WTC11 (cell line): ENCODE data around the gene ADORA1. TPM values are rescaled to one million over a fixed set of nuclear protein-coding genes. Genes with fewer than 3 reads are reported as not detected.

Experiments used
- ATAC-seq: fragments of 200-7000 bp; cut with Tn5 transposase; 2 replicates; pipeline ENCODE4 v1.10.0; 2021; ENCODE audit warnings: mild to moderate bottlenecking, moderate library complexity
- CTCF ChIA-PET: fragments of 300-600 bp; sonication (Branson Sonifier 250); formaldehyde crosslinking; loops from one replicate; lab custom pipeline; 2021; ENCODE audit warnings: antibody characterized with exemption; lab: Charles Lee
- POLR2A ChIA-PET: fragments of 350-600 bp; sonication (Branson Sonifier 250); formaldehyde crosslinking; loops from one replicate; lab custom pipeline; 2021; ENCODE audit warnings: antibody characterized with exemption; lab: Charles Lee
- DNase-seq: peaks from one replicate; pipeline ENCODE4 v3.0.0; 2021; ENCODE audit warnings: low spot score
- H3K27ac Mint-ChIP-seq: 2 replicates; pipeline ENCODE4 v1.8.0; 2021; ENCODE audit warnings: mixed read lengths
- H3K27me3 Mint-ChIP-seq: 2 replicates; pipeline ENCODE4 v1.8.0; 2021; ENCODE audit warnings: low read depth, mild to moderate bottlenecking, moderate library complexity, mixed read lengths
- H3K36me3 Mint-ChIP-seq: 2 replicates; pipeline ENCODE4 v1.8.0; 2021; ENCODE audit warnings: mixed read lengths
- H3K4me1 Mint-ChIP-seq: 2 replicates; pipeline ENCODE4 v1.8.0; 2022; ENCODE audit warnings: mixed read lengths
- H3K4me3 Mint-ChIP-seq: 2 replicates; pipeline ENCODE4 v1.8.0; 2021; ENCODE audit warnings: mild to moderate bottlenecking, moderate library complexity, mixed read lengths
- H3K9me3 Mint-ChIP-seq: 2 replicates; pipeline ENCODE4 v1.8.0; 2021; ENCODE audit warnings: mixed read lengths
- ATF1 ChIP-seq: sonication (generic); formaldehyde crosslinking; IDR thresholded peaks from 2 replicates; pipeline ENCODE4 v1.8.1; 2023; ENCODE audit warnings: mild to moderate bottlenecking, moderate library complexity, missing genetic modification reagents
- CREB1 ChIP-seq: sonication (generic); formaldehyde crosslinking; IDR thresholded peaks from 2 replicates; pipeline ENCODE4 v1.8.0; 2023; ENCODE audit warnings: mild to moderate bottlenecking, missing genetic modification reagents
- ETV6 ChIP-seq: sonication (generic); formaldehyde crosslinking; IDR thresholded peaks from 2 replicates; pipeline ENCODE4 v1.8.1; 2022; ENCODE audit warnings: mild to moderate bottlenecking, missing genetic modification reagents
- FOXK1 ChIP-seq: sonication (generic); formaldehyde crosslinking; IDR thresholded peaks from 2 replicates; pipeline ENCODE4 v1.8.0; 2022; ENCODE audit warnings: mild to moderate bottlenecking, moderate library complexity, missing genetic modification reagents
- NFE2L1 ChIP-seq: sonication (generic); formaldehyde crosslinking; IDR thresholded peaks from 2 replicates; pipeline ENCODE4 v1.8.1; 2023; ENCODE audit warnings: missing genetic modification reagents
- OVOL2 ChIP-seq: fragments of 250-450 bp; sonication (Bioruptor Pico); IDR thresholded peaks from 2 replicates; pipeline ENCODE4 v1.9.0; 2021; ENCODE audit warnings: mild to moderate bottlenecking, borderline replicate concordance
- SMAD4 ChIP-seq: sonication (generic); formaldehyde crosslinking; IDR thresholded peaks from 2 replicates; pipeline ENCODE4 v1.8.0; 2022; ENCODE audit warnings: mild to moderate bottlenecking, missing genetic modification reagents
- TEAD1 ChIP-seq: sonication (generic); formaldehyde crosslinking; IDR thresholded peaks from 2 replicates; pipeline ENCODE4 v1.8.0; 2022; ENCODE audit warnings: mild to moderate bottlenecking, missing genetic modification reagents
- TEAD4 ChIP-seq: sonication (generic); formaldehyde crosslinking; IDR thresholded peaks from 2 replicates; pipeline ENCODE4 v1.8.0; 2022; ENCODE audit warnings: mild to moderate bottlenecking, missing genetic modification reagents
- ZNF138 ChIP-seq: sonication (generic); formaldehyde crosslinking; conservative IDR thresholded peaks from 2 replicates; pipeline ENCODE4 v1.8.1; 2022; ENCODE audit warnings: mild to moderate bottlenecking, moderate library complexity, missing genetic modification reagents
- ZNF263 ChIP-seq: sonication (generic); formaldehyde crosslinking; IDR thresholded peaks from 2 replicates; pipeline ENCODE4 v1.8.1; 2022; ENCODE audit warnings: low read depth, mild to moderate bottlenecking, moderate library complexity, missing genetic modification reagents
- ZNF317 ChIP-seq: sonication (generic); formaldehyde crosslinking; IDR thresholded peaks from 2 replicates; pipeline ENCODE4 v1.8.1; 2023; ENCODE audit warnings: low read depth, mild to moderate bottlenecking, moderate library complexity, missing genetic modification reagents, borderline replicate concordance
- total RNA-seq: library from RNA; stranded (reverse); gene quantifications from 3 replicates; pipeline ENCODE4 v1.2.3, GENCODE V29; 2021
- TF ChIP-seq, protein P1 (sequence below): sonication (generic); formaldehyde crosslinking; IDR thresholded peaks from 2 replicates; pipeline ENCODE4 v1.8.1; 2023; ENCODE audit warnings: mild to moderate bottlenecking, moderate library complexity, missing genetic modification reagents
- TF ChIP-seq, protein P2 (sequence below): sonication (generic); formaldehyde crosslinking; IDR thresholded peaks from 2 replicates; pipeline ENCODE4 v1.8.0; 2022; ENCODE audit warnings: mild to moderate bottlenecking, missing genetic modification reagents
- TF ChIP-seq, protein P3 (sequence below): fragments of 250-450 bp; sonication (Bioruptor Pico); IDR thresholded peaks from 2 replicates; pipeline ENCODE4 v2.1.2; 2022; ENCODE audit warnings: mild to moderate bottlenecking, moderate library complexity

ADORA1 gene
- total RNA-seq, 1 experiment from 2014 or later = 1.8 TPM

DNA sequence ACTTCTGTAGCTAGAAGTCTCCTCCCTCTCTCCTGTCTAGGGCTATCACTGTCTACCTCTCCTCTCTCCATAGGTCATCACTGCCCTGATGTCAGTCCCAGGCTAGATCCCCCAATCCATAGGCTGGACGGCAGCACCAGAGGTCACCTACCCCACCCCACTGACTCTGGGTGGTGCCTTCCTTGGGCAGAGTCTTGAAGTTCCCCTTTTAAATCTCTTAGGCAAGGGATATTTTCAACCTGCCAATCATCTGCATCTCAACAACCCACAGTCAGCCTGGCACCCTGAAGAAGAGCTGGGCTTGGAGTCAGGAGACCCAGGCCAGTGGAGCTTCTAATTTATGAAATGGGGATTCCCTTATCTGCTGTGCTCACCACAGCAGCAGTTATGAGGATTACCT, 34.9 kb downstream of the ADORA1 start:
- ATAC-seq (no peak), DNase-seq (no peak)
- CTCF ChIA-PET = interaction anchor here (0.6 to 2.7 kb wide), 7 partner anchors 10 to 105 kb away, joined by 3 to 11 read pairs (median 4); no protein-coding TSS in a partner anchor
- TF ChIP-seq CREB1 (CRISPR knock-in tag) (no peak), ZNF263 (CRISPR knock-in tag) (no peak), OVOL2 (CRISPR knock-in tag) (no peak), TEAD1 (CRISPR knock-in tag) (no peak)
- no peak overlapping the region for H3K27ac Mint-ChIP-seq
- H3K9me3 Mint-ChIP-seq = peaks cover 10% of the 10 kb centered on the region
- H3K27me3 Mint-ChIP-seq = no peaks in the 10 kb centered on the region; the same call in none of the 2 replicates
- peaks cover 6% of the 10 kb centered on the region; the same call in 1 of the 2 replicates for H3K4me1 Mint-ChIP-seq
- no peak overlapping the region for H3K4me3 Mint-ChIP-seq
- POLR2A ChIA-PET = no interaction called here
- peaks cover 3% of the 10 kb centered on the region; the same call in 1 of the 2 replicates for H3K36me3 Mint-ChIP-seq

DNA sequence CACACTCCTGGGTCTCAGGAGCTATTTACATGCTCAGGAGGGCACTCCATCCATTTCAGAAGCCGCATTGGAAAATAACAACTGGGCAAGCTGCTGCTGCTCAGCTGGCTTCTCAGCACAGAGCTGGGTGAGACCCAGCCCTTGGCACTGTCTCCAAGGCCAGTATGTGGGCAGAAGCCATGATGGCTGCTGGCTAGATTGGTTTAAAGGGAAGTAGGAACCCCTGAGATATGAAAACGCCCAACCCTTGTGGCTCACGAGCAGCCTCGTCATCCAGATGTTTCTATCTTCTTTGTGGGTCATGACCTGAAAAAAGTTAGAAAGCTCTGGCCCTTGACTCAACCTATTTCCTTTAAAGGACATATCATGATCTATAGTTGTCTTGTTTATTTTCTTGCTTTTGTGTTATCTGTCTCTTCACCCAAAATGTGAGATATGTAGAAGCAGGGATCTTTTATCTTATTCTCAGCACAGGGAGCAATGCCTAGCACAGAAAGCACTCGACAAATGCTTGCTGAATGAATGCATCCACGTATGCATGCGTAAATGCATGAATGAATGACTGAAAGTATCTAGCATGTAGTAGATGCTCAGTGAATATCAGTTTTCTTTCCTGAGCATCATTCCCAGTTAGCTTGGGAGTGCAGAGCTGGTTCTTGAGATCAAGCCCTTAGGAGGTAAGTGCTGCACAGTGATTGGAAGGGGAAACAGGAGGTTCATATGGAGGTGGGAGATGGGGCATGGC, 36.5 kb downstream of the ADORA1 start:
- Mint-ChIP-seq H3K27ac (no peak overlapping the region), H3K4me3 (no peak overlapping the region), H3K36me3 (no peaks in the 10 kb centered on the region), H3K4me1 (peaks cover 6% of the 10 kb centered on the region; the same call in 1 of the 2 replicates), H3K27me3 (no peaks in the 10 kb centered on the region; the same call in none of the 2 replicates), H3K9me3 (no peaks in the 10 kb centered on the region)
- TF ChIP-seq ETV6 (CRISPR knock-in tag) (no peak), SMAD4 (CRISPR knock-in tag) (no peak), ATF1 (no peak), FOXK1 (CRISPR knock-in tag) (no peak), TEAD4 (no peak), ZNF138 (CRISPR knock-in tag) (no peak)
- TF ChIP-seq, protein P1, sequence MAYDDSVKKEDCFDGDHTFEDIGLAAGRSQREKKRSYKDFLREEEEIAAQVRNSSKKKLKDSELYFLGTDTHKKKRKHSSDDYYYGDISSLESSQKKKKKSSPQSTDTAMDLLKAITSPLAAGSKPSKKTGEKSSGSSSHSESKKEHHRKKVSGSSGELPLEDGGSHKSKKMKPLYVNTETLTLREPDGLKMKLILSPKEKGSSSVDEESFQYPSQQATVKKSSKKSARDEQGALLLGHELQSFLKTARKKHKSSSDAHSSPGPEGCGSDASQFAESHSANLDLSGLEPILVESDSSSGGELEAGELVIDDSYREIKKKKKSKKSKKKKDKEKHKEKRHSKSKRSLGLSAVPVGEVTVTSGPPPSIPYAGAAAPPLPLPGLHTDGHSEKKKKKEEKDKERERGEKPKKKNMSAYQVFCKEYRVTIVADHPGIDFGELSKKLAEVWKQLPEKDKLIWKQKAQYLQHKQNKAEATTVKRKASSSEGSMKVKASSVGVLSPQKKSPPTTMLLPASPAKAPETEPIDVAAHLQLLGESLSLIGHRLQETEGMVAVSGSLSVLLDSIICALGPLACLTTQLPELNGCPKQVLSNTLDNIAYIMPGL (CRISPR knock-in tag) = no peak
- TF ChIP-seq, protein P2, sequence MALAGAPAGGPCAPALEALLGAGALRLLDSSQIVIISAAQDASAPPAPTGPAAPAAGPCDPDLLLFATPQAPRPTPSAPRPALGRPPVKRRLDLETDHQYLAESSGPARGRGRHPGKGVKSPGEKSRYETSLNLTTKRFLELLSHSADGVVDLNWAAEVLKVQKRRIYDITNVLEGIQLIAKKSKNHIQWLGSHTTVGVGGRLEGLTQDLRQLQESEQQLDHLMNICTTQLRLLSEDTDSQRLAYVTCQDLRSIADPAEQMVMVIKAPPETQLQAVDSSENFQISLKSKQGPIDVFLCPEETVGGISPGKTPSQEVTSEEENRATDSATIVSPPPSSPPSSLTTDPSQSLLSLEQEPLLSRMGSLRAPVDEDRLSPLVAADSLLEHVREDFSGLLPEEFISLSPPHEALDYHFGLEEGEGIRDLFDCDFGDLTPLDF (CRISPR knock-in tag) = no peak
- POLR2A ChIA-PET = no interaction called here
- ATAC-seq (no peak), DNase-seq (no peak)
- CTCF ChIA-PET = interaction anchor here (1.0 to 3.5 kb wide), 2 partner anchors 8 to 52 kb away, joined by 4 to 40 read pairs; no protein-coding TSS in a partner anchor

DNA sequence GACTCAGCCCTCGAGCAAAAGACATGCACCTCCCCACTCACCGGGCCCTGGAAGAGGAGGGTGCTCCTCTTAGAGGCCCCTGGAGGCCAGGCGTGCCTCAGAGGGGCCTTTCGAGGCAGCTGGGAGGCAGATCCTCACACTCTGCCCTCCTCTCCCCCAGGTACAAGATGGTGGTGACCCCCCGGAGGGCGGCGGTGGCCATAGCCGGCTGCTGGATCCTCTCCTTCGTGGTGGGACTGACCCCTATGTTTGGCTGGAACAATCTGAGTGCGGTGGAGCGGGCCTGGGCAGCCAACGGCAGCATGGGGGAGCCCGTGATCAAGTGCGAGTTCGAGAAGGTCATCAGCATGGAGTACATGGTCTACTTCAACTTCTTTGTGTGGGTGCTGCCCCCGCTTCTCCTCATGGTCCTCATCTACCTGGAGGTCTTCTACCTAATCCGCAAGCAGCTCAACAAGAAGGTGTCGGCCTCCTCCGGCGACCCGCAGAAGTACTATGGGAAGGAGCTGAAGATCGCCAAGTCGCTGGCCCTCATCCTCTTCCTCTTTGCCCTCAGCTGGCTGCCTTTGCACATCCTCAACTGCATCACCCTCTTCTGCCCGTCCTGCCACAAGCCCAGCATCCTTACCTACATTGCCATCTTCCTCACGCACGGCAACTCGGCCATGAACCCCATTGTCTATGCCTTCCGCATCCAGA, 37.7 kb downstream of the ADORA1 start:
- CTCF ChIA-PET = interaction anchor here (0.6 to 3.5 kb wide), 4 partner anchors 17 to 53 kb away, joined by 3 to 40 read pairs (median 22); partner anchors contain the start of gene ADORA1
- no peak overlapping the region for H3K4me3 Mint-ChIP-seq
- no peak for ATAC-seq

More for the DNA sequence above, 37.7 kb downstream of the ADORA1 start:
- no peak overlapping the region for H3K27ac Mint-ChIP-seq
- no peaks in the 10 kb centered on the region; the same call in 1 of the 2 replicates for H3K27me3 Mint-ChIP-seq
- POLR2A ChIA-PET = no interaction called here
- DNase-seq = no peak
- no peaks in the 10 kb centered on the region for H3K9me3 Mint-ChIP-seq
- peaks cover 6% of the 10 kb centered on the region; the same call in 1 of the 2 replicates for H3K4me1 Mint-ChIP-seq
- no peaks in the 10 kb centered on the region for H3K36me3 Mint-ChIP-seq
- TF ChIP-seq ZNF317 = no peak
- TF ChIP-seq NFE2L1 (CRISPR knock-in tag) = no peak
- TF ChIP-seq, protein P3, sequence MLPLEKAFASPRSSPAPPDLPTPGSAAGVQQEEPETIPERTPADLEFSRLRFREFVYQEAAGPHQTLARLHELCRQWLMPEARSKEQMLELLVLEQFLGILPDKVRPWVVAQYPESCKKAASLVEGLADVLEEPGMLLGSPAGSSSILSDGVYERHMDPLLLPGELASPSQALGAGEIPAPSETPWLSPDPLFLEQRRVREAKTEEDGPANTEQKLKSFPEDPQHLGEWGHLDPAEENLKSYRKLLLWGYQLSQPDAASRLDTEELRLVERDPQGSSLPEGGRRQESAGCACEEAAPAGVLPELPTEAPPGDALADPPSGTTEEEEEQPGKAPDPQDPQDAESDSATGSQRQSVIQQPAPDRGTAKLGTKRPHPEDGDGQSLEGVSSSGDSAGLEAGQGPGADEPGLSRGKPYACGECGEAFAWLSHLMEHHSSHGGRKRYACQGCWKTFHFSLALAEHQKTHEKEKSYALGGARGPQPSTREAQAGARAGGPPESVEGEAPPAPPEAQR (CRISPR knock-in tag) = no peak
